K562 (cell line): ENCODE results near the gene CSPG5. TPM values are rescaled to one million over a fixed set of nuclear protein-coding genes. Genes with fewer than 3 reads are reported as not detected.
A peak's percentile ranks its signal among the peaks of the same experiment; 100 is the strongest.

Source experiments
- BMI1 ChIP-seq: fragments of 150-350 bp; IDR thresholded peaks from 2 replicates; pipeline ENCODE4 v1.6.1; 2014; ENCODE audit warnings: low read length
- CBX1 ChIP-seq: sonication (generic); IDR thresholded peaks from 2 replicates; pipeline ENCODE4 v1.6.1; 2016; ENCODE audit warnings: antibody characterized with exemption, low read depth, mild to moderate bottlenecking
- CBX2 ChIP-seq: fragments of 200-600 bp; sonication (generic); IDR thresholded peaks from one replicate; pipeline ENCODE4 v1.6.1; 2012; ENCODE audit warnings: mild to moderate bottlenecking, low read length, inconsistent platforms; ENCODE audit not compliant: insufficient read depth, poor library complexity, severe bottlenecking
- CBX5 ChIP-seq: IDR thresholded peaks from 2 replicates; pipeline ENCODE4 v1.6.1; 2014; ENCODE audit warnings: low read depth, borderline replicate concordance
- CGGBP1 ChIP-seq: fragments of 250-450 bp; sonication (Bioruptor Pico); IDR thresholded peaks from 2 replicates; pipeline ENCODE4 v1.9.0; 2021; ENCODE audit warnings: mild to moderate bottlenecking
- CREB3L1 ChIP-seq: fragments of 450-650 bp; IDR thresholded peaks from 2 replicates; pipeline ENCODE4 v1.6.1; 2014; ENCODE audit warnings: low read depth, mild to moderate bottlenecking, moderate library complexity, borderline replicate concordance
- EHMT2 ChIP-seq: fragments of 450-650 bp; IDR thresholded peaks from 2 replicates; pipeline ENCODE4 v1.6.1; 2018; ENCODE audit warnings: antibody characterized with exemption
- ETV1 ChIP-seq: fragments of 450-650 bp; conservative IDR thresholded peaks from 2 replicates; pipeline ENCODE4 v1.6.1; 2016; ENCODE audit warnings: missing genetic modification characterization, control low read depth, low read depth, missing compliant biosample characterization
- FOXA1 ChIP-seq: fragments of 450-650 bp; IDR thresholded peaks from 2 replicates; pipeline ENCODE4 v1.6.1; 2016; ENCODE audit warnings: mild to moderate bottlenecking, borderline replicate concordance
- GTF3C2 ChIP-seq: IDR thresholded peaks from 3 replicates; pipeline ENCODE4 v1.6.1; 2011; ENCODE audit warnings: borderline replicate concordance, mild to moderate bottlenecking, moderate library complexity; ENCODE audit not compliant: insufficient read length; ENCODE audit errors: extremely low read depth
- HDAC2 ChIP-seq: fragments of 450-650 bp; IDR thresholded peaks from 2 replicates; pipeline ENCODE4 v1.6.1; 2016; ENCODE audit warnings: mild to moderate bottlenecking
- KLF10 ChIP-seq: fragments of 250-450 bp; sonication (Bioruptor Pico); IDR thresholded peaks from 2 replicates; pipeline ENCODE4 v1.6.1; 2021; ENCODE audit warnings: matching md5 sums
- PML ChIP-seq: IDR thresholded peaks from 2 replicates; pipeline ENCODE4 v1.6.1; 2012; ENCODE audit warnings: low read length, inconsistent platforms
- RAD51 ChIP-seq: fragments of 450-650 bp; IDR thresholded peaks from 2 replicates; pipeline ENCODE4 v1.7.1; 2016; ENCODE audit warnings: low read depth, mild to moderate bottlenecking, borderline replicate concordance
- RFX7 ChIP-seq: fragments of 250-450 bp; sonication (Bioruptor Pico); IDR thresholded peaks from 2 replicates; pipeline ENCODE4 v1.5.1; 2021; ENCODE audit warnings: mild to moderate bottlenecking
- ZNF217 ChIP-seq: sonication (generic); formaldehyde crosslinking; IDR thresholded peaks from 2 replicates; pipeline ENCODE4 v1.8.0; 2022; ENCODE audit warnings: mild to moderate bottlenecking, missing genetic modification reagents
- ZNF274 ChIP-seq: IDR thresholded peaks from 2 replicates; pipeline ENCODE4 v1.6.1; 2011; ENCODE audit warnings: low read depth, mild to moderate bottlenecking, low read length, moderate library complexity, borderline replicate concordance
- ZNF589 ChIP-seq: fragments of 200-800 bp; sonication (Bioruptor generic); IDR thresholded peaks from 2 replicates; pipeline ENCODE4 v1.6.1; 2016; ENCODE audit warnings: low read depth, missing genetic modification characterization, missing compliant biosample characterization
- ZNF609 ChIP-seq: sonication (generic); formaldehyde crosslinking; IDR thresholded peaks from 2 replicates; pipeline ENCODE4 v1.8.1; 2023; ENCODE audit warnings: missing genetic modification reagents, mild to moderate bottlenecking, borderline replicate concordance
- polyA plus RNA-seq, 8 experiments: library from polyadenylated mRNA; depleted of rRNA in 4 of 8; stranded (reverse) in 5 of 8; unstranded in 3 of 8; fragments of >200 nt; fragmentation: Nextera tagmentation in 2 of 8; fragmentation: Illumina TruSeq in 1 of 8; extraction: Ambion mirVana in 2 of 8; extraction: Trizol in 1 of 8; gene quantifications; 2 replicates each; pipeline versions ENCODE4 v1.2.1 to v1.2.3, GENCODE V29; 2011 to 2014; ENCODE audit warnings: inconsistent platforms in 1 of 8, missing spikeins in 1 of 8
- total RNA-seq, 7 experiments: library from RNA; depleted of rRNA in 6 of 7; stranded (reverse); fragments of >200 nt in 6 of 7; fragmentation: Illumina TruSeq in 2 of 7; extraction: Trizol in 2 of 7; gene quantifications; 2 replicates each; pipeline versions ENCODE4 v1.2.1 to v1.2.3, GENCODE V29; 2011 to 2021; ENCODE audit warnings: low replicate concordance in 1 of 7

Gene CSPG5
- total and polyA plus RNA-seq, 9 of the 15 experiments (the other 6 are each of a cell fraction or from before 2014, with no cell fraction given), result 0.06 to 3.3 (median 2.4) TPM

- TF ChIP-seq ZNF609 (CRISPR knock-in tag) (0 out of 2 replicates have a peak, but pooled peaks have one; percentile 50), PML (peak; percentile 69), CBX1 (no peak; the same call in 1 of the 2 replicates), EHMT2 (no peak), ETV1 (peak; percentile 90), GTF3C2 (no peak), RFX7 (CRISPR knock-in tag) (no peak), ZNF217 (no peak), CGGBP1 (CRISPR knock-in tag) (no peak), ZNF274 (no peak), KLF10 (CRISPR knock-in tag) (no peak), CBX2 (no peak), CREB3L1 (peak; percentile 96), HDAC2 (0 out of 2 replicates have a peak, but pooled peaks have one; percentile 54), BMI1 (no peak), RAD51 (no peak; the same call in 1 of the 2 replicates), ZNF589 (CRISPR knock-in tag) (peak; percentile 47), FOXA1 (no peak), CBX5 (0 out of 2 replicates have a peak, but pooled peaks have one; percentile 5)
These were observed 65.3 kb downstream of the CSPG5 start, which contains the start of gene ELP6 (continued) for GRCh38 chr3:47513125-47513929.
